Measurements from ENCODE around the gene SCART1.

SCART1 gene

DNA sequence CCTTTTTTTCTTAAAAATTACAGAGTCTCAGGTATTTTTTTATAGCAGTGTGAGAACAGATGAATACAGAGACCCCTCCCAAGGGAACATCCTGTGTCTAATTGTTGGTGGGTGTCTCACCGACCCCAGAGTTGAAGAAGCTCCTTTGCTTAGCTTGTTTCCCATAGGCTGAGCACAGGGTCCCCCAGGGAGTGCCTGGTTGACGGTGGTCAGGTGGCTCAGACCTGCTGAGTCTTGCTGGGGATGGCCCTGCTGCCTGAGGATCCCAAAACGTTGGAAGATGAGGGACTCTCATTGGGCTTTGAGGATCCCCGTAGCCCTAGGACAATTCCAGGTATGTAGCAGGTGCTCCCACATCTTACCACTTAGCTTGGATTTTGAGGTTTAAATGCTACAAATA is 19.5 kb downstream of the SCART1 start:
- Histone ChIP-seq H3K4me1 (ENCODE audit: control insufficient read depth in 5 of 5, insufficient read depth in 5 of 5, low read length in 5 of 5) (no peaks in the 10 kb centered on the region), H3K4me3 (ENCODE audit: low read depth in 1 of 5, low read length in 5 of 5) (no peak overlapping the region), H3K9ac (ENCODE audit: low read length in 5 of 5) (no peak overlapping the region), H3K27ac (ENCODE audit: low read depth, low read length) (no peak overlapping the region), H3K9me3 (ENCODE audit: control insufficient read depth in 5 of 5, low read length in 5 of 5) (no peaks in the 10 kb centered on the region), H3K36me3 (ENCODE audit: control insufficient read depth in 5 of 5, insufficient read depth in 5 of 5, low read length in 5 of 5) (no peaks in the 10 kb centered on the region), H3K27me3 (ENCODE audit: control insufficient read depth in 5 of 5, insufficient read depth in 4 of 5, low read length in 5 of 5) (no peaks in the 10 kb centered on the region)

DNA sequence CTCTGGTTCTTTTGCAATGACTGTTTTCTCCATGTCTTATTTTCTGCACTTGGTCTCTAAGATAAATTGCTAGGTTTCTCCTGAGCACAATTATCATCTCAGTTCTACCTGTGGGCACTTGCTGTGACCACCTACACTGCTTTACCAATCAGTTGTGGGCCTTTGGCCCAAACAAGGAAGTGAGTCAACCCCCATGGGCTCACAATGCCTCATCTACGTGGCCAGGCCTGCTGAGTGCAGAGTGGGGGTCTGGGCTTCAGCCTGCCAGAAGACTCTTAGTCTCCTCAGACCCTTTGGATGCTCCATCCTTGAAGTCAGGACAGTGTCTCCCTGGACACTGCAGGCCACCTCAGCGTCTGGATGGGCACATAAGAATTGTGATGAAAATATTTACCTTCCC is 20.3 kb downstream of the SCART1 start:
- no peaks in the 10 kb centered on the region for H3K27me3 ChIP-seq (ENCODE audit: control insufficient read depth in 5 of 5, insufficient read depth in 4 of 5, low read length in 5 of 5)
- no peak overlapping the region for H3K27ac ChIP-seq (ENCODE audit: low read depth, low read length)
- H3K36me3 ChIP-seq (ENCODE audit: control insufficient read depth in 5 of 5, insufficient read depth in 5 of 5, low read length in 5 of 5), result no peaks in the 10 kb centered on the region
- H3K4me1 ChIP-seq (ENCODE audit: control insufficient read depth in 5 of 5, insufficient read depth in 5 of 5, low read length in 5 of 5), result no peaks in the 10 kb centered on the region
- H3K4me3 ChIP-seq (ENCODE audit: low read depth in 1 of 5, low read length in 5 of 5), result no peak overlapping the region
- no peaks in the 10 kb centered on the region for H3K9me3 ChIP-seq (ENCODE audit: control insufficient read depth in 5 of 5, low read length in 5 of 5)
- no peak overlapping the region for H3K9ac ChIP-seq (ENCODE audit: low read length in 5 of 5)

DNA sequence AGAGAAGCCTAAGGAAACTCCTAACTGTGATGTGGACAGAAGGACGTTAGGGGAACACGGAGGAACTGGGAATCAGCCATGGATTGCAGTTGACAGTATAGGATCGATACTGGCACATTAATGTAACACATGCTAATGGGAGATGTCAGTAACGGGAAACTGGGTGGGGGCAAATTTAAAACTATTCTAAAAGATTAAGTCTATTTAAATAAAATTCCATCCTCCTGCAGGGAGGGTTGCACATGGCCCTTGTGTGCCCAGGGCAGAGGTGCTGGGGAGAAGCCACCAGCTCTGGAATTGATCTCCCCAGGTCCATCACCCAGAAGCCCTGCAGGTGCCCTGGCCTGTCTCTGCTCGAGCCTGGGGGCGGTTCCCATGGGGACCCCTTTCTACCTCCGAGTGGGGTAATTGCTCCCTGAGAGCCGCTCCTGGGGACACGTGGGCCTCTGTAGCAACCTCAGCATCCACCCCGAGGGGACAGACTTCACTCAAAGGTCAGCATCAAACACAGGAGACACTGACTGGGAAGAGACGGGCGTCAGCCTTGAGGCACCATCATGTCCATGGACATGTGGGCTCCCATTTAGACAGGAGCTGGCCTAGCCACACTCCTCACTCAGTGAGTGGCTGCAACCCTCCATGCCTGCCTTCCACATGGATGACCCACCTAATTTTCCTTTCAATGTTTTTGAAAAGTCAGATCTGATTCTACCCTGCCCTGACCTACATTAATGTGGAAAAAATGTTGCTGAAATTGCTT is 21.1 kb downstream of the SCART1 start:
- Histone ChIP-seq H3K27me3 (ENCODE audit: control insufficient read depth in 5 of 5, insufficient read depth in 4 of 5, low read length in 5 of 5) (no peaks in the 10 kb centered on the region), H3K27ac (ENCODE audit: low read depth, low read length) (no peak overlapping the region), H3K9me3 (ENCODE audit: control insufficient read depth in 5 of 5, low read length in 5 of 5) (no peaks in the 10 kb centered on the region), H3K9ac (ENCODE audit: low read length in 5 of 5) (no peak overlapping the region), H3K36me3 (ENCODE audit: control insufficient read depth in 5 of 5, insufficient read depth in 5 of 5, low read length in 5 of 5) (no peaks in the 10 kb centered on the region), H3K4me3 (ENCODE audit: low read depth in 1 of 5, low read length in 5 of 5) (no peak overlapping the region), H3K4me1 (ENCODE audit: control insufficient read depth in 5 of 5, insufficient read depth in 5 of 5, low read length in 5 of 5) (no peaks in the 10 kb centered on the region)

DNA sequence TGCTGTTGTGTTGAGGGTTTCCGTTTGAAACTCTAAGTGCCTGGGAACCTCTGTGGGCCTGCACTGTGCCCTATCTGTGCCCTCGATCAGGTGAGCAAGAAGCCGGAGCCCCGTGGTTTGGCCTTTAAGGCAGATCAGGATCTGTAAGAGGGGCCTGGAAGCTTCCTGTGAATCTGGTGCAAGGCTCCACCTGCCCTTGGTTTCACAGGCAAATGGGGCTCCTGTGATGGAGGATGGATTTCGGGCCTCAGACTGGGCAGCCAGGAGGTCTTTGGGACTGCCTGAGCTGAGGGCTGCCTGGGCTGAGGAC is 21.6 kb downstream of the SCART1 start:
- Histone ChIP-seq H3K4me1 (ENCODE audit: control insufficient read depth in 5 of 5, insufficient read depth in 5 of 5, low read length in 5 of 5) (no peaks in the 10 kb centered on the region), H3K9ac (ENCODE audit: low read length in 5 of 5) (no peak overlapping the region), H3K27ac (ENCODE audit: low read depth, low read length) (no peak overlapping the region), H3K9me3 (ENCODE audit: control insufficient read depth in 5 of 5, low read length in 5 of 5) (no peaks in the 10 kb centered on the region), H3K36me3 (ENCODE audit: control insufficient read depth in 5 of 5, insufficient read depth in 5 of 5, low read length in 5 of 5) (no peaks in the 10 kb centered on the region), H3K27me3 (ENCODE audit: control insufficient read depth in 5 of 5, insufficient read depth in 4 of 5, low read length in 5 of 5) (no peaks in the 10 kb centered on the region), H3K4me3 (ENCODE audit: low read depth in 1 of 5, low read length in 5 of 5) (no peak overlapping the region)

DNA sequence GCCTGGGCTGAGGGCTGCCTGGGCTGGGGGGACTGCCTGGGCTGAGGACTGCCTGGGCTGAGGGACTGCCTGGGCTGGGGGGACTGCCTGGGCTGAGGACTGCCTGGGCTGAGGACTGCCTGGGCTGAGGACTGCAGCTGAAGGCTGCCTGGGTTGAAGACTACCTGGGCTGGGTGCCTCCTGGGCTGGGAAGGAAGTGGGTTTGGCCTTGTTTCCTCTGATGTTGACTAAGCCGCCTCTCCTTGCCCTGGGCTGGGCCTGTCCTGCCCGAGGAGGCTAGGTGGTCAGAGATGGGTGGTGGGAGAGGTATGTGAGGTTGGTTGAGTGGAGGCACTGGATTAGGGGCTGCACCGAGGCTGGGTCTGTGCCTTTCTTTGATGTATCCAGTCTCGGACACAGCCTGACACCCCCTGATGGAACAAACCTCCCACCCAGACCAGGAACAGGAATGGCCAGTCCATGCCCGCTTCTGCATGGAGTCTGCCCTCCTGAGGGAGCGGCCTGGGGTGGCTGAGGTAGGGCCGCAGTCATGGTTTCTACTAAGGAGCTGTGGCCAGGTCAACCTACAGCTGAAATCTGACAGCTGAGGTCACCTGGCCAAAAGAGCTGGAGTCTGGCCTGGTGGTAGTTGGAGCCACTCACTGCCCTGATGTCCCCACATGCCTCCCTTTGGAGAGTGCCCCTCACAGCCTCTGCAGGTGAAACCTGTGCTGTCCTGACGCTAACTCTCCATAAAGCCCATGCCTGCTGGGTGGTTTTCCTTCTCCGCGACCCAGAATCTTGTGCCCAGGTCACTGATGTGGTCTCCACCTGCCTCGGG is 22.3 kb downstream of the SCART1 start:
- no peaks in the 10 kb centered on the region for H3K4me1 ChIP-seq (ENCODE audit: control insufficient read depth in 5 of 5, insufficient read depth in 5 of 5, low read length in 5 of 5)
- H3K36me3 ChIP-seq (ENCODE audit: control insufficient read depth in 5 of 5, insufficient read depth in 5 of 5, low read length in 5 of 5), result peaks cover 0 to 1% (median 0%) of the 10 kb centered on the region in 5 donors
- H3K27me3 ChIP-seq (ENCODE audit: control insufficient read depth in 5 of 5, insufficient read depth in 4 of 5, low read length in 5 of 5), result no peaks in the 10 kb centered on the region
- no peak overlapping the region for H3K9ac ChIP-seq (ENCODE audit: low read length in 5 of 5)
- no peak overlapping the region for H3K27ac ChIP-seq (ENCODE audit: low read depth, low read length)
- H3K9me3 ChIP-seq (ENCODE audit: control insufficient read depth in 5 of 5, low read length in 5 of 5), result no peaks in the 10 kb centered on the region
- H3K4me3 ChIP-seq (ENCODE audit: low read depth in 1 of 5, low read length in 5 of 5), result no peak overlapping the region

DNA sequence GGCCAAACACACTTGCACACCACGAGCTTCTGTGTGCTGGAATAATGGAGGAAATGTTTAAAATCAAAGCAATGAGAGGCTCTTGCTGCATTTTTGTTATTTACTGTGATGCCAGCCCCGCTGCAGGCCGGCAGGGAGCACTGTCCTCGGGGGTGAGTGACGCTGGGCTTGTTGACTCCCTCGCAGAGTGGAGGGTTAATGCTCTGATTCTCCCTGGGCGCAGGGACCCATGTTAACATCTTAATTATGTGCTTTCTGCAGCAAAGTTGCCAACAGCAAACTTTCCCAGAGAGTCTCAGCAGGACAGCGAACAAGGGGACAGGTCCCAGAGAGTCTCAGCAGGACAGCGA is 22.9 kb downstream of the SCART1 start:
- H3K4me1 ChIP-seq (ENCODE audit: control insufficient read depth in 5 of 5, insufficient read depth in 5 of 5, low read length in 5 of 5), result no peaks in the 10 kb centered on the region
- no peaks in the 10 kb centered on the region for H3K27me3 ChIP-seq (ENCODE audit: control insufficient read depth in 5 of 5, insufficient read depth in 4 of 5, low read length in 5 of 5)
- no peak overlapping the region for H3K9ac ChIP-seq (ENCODE audit: low read length in 5 of 5)
- no peak overlapping the region for H3K27ac ChIP-seq (ENCODE audit: low read depth, low read length)
- no peak overlapping the region for H3K4me3 ChIP-seq (ENCODE audit: low read depth in 1 of 5, low read length in 5 of 5)
- peaks cover 0 to 2% (median 0%) of the 10 kb centered on the region in 5 donors for H3K36me3 ChIP-seq (ENCODE audit: control insufficient read depth in 5 of 5, insufficient read depth in 5 of 5, low read length in 5 of 5)
- peaks cover 0 to 5% (median 0%) of the 10 kb centered on the region in 5 donors for H3K9me3 ChIP-seq (ENCODE audit: control insufficient read depth in 5 of 5, low read length in 5 of 5)

- Histone ChIP-seq H3K27me3 (ENCODE audit: control insufficient read depth in 5 of 5, insufficient read depth in 4 of 5, low read length in 5 of 5) (no peaks in the 10 kb centered on the region), H3K36me3 (ENCODE audit: control insufficient read depth in 5 of 5, insufficient read depth in 5 of 5, low read length in 5 of 5) (peaks cover 0 to 4% (median 0%) of the 10 kb centered on the region in 5 donors), H3K4me3 (ENCODE audit: low read depth in 1 of 5, low read length in 5 of 5) (no peak overlapping the region), H3K27ac (ENCODE audit: low read depth, low read length) (no peak overlapping the region), H3K4me1 (ENCODE audit: control insufficient read depth in 5 of 5, insufficient read depth in 5 of 5, low read length in 5 of 5) (no peaks in the 10 kb centered on the region), H3K9ac (ENCODE audit: low read length in 5 of 5) (no peak overlapping the region), H3K9me3 (ENCODE audit: control insufficient read depth in 5 of 5, low read length in 5 of 5) (peaks cover 5 to 39% (median 8%) of the 10 kb centered on the region in 5 donors)
These were observed 27.4 kb downstream of the SCART1 start for GRCh38 chr10:133481086-133481643.

DNA sequence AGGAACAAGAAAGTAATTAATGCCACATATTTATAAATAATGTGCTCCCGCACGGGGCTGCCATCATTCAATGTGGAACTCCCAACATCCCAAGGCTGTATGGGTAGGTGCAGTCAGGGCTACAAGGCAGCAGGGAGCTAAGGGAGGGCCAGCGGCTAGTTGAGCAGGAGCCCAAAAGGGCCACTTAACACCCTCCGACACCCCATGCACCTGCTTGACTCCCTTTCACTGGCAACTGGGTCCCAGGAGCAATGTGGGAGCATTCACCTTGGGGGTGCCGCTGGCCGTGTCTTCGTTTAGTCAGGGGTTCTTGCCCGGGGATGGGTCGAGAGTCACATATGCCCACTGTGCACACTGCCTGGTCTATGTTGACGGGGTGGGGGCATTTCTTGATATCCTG is 27.9 kb downstream of the SCART1 start:
- Histone ChIP-seq H3K4me1 (ENCODE audit: control insufficient read depth in 5 of 5, insufficient read depth in 5 of 5, low read length in 5 of 5) (no peaks in the 10 kb centered on the region), H3K4me3 (ENCODE audit: low read depth in 1 of 5, low read length in 5 of 5) (no peak overlapping the region), H3K36me3 (ENCODE audit: control insufficient read depth in 5 of 5, insufficient read depth in 5 of 5, low read length in 5 of 5) (peaks cover 0 to 4% (median 0%) of the 10 kb centered on the region in 5 donors), H3K27ac (ENCODE audit: low read depth, low read length) (no peak overlapping the region), H3K9me3 (ENCODE audit: control insufficient read depth in 5 of 5, low read length in 5 of 5) (peaks cover 5 to 44% (median 10%) of the 10 kb centered on the region in 5 donors), H3K9ac (ENCODE audit: low read length in 5 of 5) (no peak overlapping the region), H3K27me3 (ENCODE audit: control insufficient read depth in 5 of 5, insufficient read depth in 4 of 5, low read length in 5 of 5) (no peaks in the 10 kb centered on the region)

DNA sequence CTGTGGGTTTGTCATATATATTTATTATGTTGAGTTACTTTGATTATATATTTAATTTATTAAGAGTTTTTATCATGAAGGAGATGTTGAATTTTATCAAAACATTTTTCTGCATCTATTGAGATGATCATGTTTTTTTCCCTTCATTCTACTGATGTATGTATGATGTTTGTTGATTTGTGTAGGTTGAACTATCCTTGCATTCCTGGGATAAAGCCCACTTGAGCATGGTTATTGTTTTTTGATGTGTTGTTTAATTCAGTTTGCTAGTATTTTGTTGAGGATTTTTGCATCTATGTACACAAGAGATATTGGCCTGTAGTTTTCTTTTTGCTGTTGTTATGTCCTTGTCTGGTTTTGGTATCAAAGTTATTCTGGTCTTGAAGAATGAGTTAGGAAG is 31.1 kb downstream of the SCART1 start:
- H3K4me3 ChIP-seq (ENCODE audit: low read depth in 1 of 5, low read length in 5 of 5), result no peak overlapping the region
- no peaks in the 10 kb centered on the region for H3K4me1 ChIP-seq (ENCODE audit: control insufficient read depth in 5 of 5, insufficient read depth in 5 of 5, low read length in 5 of 5)
- H3K9ac ChIP-seq (ENCODE audit: low read length in 5 of 5), result no peak overlapping the region
- H3K27me3 ChIP-seq (ENCODE audit: control insufficient read depth in 5 of 5, insufficient read depth in 4 of 5, low read length in 5 of 5), result no peaks in the 10 kb centered on the region
- no peak overlapping the region for H3K27ac ChIP-seq (ENCODE audit: low read depth, low read length)
- H3K36me3 ChIP-seq (ENCODE audit: control insufficient read depth in 5 of 5, insufficient read depth in 5 of 5, low read length in 5 of 5), result peaks cover 0 to 4% (median 0%) of the 10 kb centered on the region in 5 donors
- peaks cover 8 to 52% (median 25%) of the 10 kb centered on the region in 5 donors for H3K9me3 ChIP-seq (ENCODE audit: control insufficient read depth in 5 of 5, low read length in 5 of 5)

GRCh38 chr10:133487085-133487484 is 33.3 kb downstream of the SCART1 start:
- Histone ChIP-seq H3K4me3 (ENCODE audit: low read depth in 1 of 5, low read length in 5 of 5) (no peak overlapping the region), H3K27ac (ENCODE audit: low read depth, low read length) (no peak overlapping the region), H3K4me1 (ENCODE audit: control insufficient read depth in 5 of 5, insufficient read depth in 5 of 5, low read length in 5 of 5) (no peaks in the 10 kb centered on the region), H3K9me3 (ENCODE audit: control insufficient read depth in 5 of 5, low read length in 5 of 5) (peaks cover 8 to 48% (median 22%) of the 10 kb centered on the region in 5 donors), H3K9ac (ENCODE audit: low read length in 5 of 5) (no peak overlapping the region), H3K27me3 (ENCODE audit: control insufficient read depth in 5 of 5, insufficient read depth in 4 of 5, low read length in 5 of 5) (no peaks in the 10 kb centered on the region), H3K36me3 (ENCODE audit: control insufficient read depth in 5 of 5, insufficient read depth in 5 of 5, low read length in 5 of 5) (peaks cover 0 to 4% (median 0%) of the 10 kb centered on the region in 5 donors)
